ENCODE results near the gene KIF22. TPM values are rescaled to one million over a fixed set of nuclear protein-coding genes. Genes with fewer than 3 reads are reported as not detected.

Gene KIF22
- total and polyA plus RNA-seq, 9 of the 15 experiments (the other 6 are each of a cell fraction or from before 2014, with no cell fraction given), result 8.7 to 232 (median 131) TPM

DNA sequence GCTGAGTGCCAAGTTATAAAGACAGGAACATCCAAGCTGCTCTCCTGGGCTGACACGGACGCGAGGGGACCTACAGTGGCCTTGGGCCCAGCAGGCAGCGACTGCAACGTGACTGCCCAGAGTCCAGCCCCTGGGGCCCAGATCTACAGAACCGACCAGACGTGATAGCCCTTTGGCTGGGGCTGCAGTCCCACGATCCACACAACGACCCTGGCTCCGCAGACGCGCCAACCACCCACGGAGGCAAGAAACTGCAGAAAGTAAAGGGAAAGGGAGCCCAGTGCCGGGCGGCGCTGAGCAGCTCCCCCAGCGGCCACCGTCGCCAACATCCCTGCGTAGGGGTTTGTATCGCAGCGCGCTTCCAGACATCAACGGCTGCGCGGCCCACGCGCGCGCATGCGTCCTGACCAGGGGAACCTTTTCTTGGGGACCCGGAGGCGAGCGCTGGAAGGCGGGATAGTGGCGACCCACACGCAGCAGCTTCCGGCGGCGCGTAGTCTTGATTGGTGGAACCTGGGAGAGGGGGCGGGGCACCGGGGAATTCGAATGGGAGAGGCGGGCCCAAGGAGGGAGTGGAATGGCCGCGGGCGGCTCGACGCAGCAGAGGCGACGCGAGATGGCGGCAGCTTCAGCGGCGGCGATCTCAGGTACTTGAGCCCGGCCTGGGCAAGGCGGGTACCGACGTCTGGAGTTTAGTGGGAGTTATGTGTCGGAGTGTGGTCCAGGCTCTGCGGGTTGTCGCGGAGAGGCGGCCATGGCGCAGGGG is at the start of gene KIF22 (continued):
- TF ChIP-seq SIN3B (IDR thresholded peaks at IDR 0.05; ENCODE audit: low read depth), result peak; percentile 83
- TF ChIP-seq ZNF324 (CRISPR knock-in tag; IDR thresholded peaks at IDR 0.05), result 0 out of 2 replicates have a peak, but pooled peaks have one; percentile 7
- no peak for TF ChIP-seq HMG20B (CRISPR knock-in tag; IDR thresholded peaks at IDR 0.05)
- no peak for TF ChIP-seq ZNF316 (IDR thresholded peaks at IDR 0.05)
- no peak for TF ChIP-seq EZH2 (IDR thresholded peaks at IDR 0.05; ENCODE audit: borderline replicate concordance, low read depth, low read length)
- TF ChIP-seq, protein P1, sequence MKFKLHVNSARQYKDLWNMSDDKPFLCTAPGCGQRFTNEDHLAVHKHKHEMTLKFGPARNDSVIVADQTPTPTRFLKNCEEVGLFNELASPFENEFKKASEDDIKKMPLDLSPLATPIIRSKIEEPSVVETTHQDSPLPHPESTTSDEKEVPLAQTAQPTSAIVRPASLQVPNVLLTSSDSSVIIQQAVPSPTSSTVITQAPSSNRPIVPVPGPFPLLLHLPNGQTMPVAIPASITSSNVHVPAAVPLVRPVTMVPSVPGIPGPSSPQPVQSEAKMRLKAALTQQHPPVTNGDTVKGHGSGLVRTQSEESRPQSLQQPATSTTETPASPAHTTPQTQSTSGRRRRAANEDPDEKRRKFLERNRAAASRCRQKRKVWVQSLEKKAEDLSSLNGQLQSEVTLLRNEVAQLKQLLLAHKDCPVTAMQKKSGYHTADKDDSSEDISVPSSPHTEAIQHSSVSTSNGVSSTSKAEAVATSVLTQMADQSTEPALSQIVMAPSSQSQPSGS (CRISPR knock-in tag; IDR thresholded peaks at IDR 0.05), result no peak
- TF ChIP-seq, protein P2, sequence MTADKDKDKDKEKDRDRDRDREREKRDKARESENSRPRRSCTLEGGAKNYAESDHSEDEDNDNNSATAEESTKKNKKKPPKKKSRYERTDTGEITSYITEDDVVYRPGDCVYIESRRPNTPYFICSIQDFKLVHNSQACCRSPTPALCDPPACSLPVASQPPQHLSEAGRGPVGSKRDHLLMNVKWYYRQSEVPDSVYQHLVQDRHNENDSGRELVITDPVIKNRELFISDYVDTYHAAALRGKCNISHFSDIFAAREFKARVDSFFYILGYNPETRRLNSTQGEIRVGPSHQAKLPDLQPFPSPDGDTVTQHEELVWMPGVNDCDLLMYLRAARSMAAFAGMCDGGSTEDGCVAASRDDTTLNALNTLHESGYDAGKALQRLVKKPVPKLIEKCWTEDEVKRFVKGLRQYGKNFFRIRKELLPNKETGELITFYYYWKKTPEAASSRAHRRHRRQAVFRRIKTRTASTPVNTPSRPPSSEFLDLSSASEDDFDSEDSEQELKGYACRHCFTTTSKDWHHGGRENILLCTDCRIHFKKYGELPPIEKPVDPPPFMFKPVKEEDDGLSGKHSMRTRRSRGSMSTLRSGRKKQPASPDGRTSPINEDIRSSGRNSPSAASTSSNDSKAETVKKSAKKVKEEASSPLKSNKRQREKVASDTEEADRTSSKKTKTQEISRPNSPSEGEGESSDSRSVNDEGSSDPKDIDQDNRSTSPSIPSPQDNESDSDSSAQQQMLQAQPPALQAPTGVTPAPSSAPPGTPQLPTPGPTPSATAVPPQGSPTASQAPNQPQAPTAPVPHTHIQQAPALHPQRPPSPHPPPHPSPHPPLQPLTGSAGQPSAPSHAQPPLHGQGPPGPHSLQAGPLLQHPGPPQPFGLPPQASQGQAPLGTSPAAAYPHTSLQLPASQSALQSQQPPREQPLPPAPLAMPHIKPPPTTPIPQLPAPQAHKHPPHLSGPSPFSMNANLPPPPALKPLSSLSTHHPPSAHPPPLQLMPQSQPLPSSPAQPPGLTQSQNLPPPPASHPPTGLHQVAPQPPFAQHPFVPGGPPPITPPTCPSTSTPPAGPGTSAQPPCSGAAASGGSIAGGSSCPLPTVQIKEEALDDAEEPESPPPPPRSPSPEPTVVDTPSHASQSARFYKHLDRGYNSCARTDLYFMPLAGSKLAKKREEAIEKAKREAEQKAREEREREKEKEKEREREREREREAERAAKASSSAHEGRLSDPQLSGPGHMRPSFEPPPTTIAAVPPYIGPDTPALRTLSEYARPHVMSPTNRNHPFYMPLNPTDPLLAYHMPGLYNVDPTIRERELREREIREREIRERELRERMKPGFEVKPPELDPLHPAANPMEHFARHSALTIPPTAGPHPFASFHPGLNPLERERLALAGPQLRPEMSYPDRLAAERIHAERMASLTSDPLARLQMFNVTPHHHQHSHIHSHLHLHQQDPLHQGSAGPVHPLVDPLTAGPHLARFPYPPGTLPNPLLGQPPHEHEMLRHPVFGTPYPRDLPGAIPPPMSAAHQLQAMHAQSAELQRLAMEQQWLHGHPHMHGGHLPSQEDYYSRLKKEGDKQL (CRISPR knock-in tag; IDR thresholded peaks at IDR 0.05; ENCODE audit: borderline replicate concordance), result no peak
- TF ChIP-seq, protein P3, sequence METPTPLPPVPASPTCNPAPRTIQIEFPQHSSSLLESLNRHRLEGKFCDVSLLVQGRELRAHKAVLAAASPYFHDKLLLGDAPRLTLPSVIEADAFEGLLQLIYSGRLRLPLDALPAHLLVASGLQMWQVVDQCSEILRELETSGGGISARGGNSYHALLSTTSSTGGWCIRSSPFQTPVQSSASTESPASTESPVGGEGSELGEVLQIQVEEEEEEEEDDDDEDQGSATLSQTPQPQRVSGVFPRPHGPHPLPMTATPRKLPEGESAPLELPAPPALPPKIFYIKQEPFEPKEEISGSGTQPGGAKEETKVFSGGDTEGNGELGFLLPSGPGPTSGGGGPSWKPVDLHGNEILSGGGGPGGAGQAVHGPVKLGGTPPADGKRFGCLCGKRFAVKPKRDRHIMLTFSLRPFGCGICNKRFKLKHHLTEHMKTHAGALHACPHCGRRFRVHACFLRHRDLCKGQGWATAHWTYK (CRISPR knock-in tag; IDR thresholded peaks at IDR 0.05), result 0 out of 2 replicates have a peak, but pooled peaks have one; percentile 64
- peak; percentile 93 for TF ChIP-seq EGR1 (conservative IDR thresholded peaks at IDR 0.05)
- TF ChIP-seq FOXA1 (IDR thresholded peaks at IDR 0.05; ENCODE audit: borderline replicate concordance), result no peak
- TF ChIP-seq, protein P4, sequence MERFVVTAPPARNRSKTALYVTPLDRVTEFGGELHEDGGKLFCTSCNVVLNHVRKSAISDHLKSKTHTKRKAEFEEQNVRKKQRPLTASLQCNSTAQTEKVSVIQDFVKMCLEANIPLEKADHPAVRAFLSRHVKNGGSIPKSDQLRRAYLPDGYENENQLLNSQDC (CRISPR knock-in tag; IDR thresholded peaks at IDR 0.05), result 0 out of 2 replicates have a peak, but pooled peaks have one; percentile 75
- TF ChIP-seq FOXA3 (CRISPR knock-in tag; conservative IDR thresholded peaks at IDR 0.05 in 1 of 2, IDR thresholded peaks at IDR 0.05 in 1 of 2), result no peak
- TF ChIP-seq GABPB2 (CRISPR knock-in tag; conservative IDR thresholded peaks at IDR 0.05), result no peak
- TF ChIP-seq BDP1 (IDR thresholded peaks at IDR 0.05; ENCODE audit: insufficient read depth, insufficient read length), result no peak
- TF ChIP-seq, protein P5, sequence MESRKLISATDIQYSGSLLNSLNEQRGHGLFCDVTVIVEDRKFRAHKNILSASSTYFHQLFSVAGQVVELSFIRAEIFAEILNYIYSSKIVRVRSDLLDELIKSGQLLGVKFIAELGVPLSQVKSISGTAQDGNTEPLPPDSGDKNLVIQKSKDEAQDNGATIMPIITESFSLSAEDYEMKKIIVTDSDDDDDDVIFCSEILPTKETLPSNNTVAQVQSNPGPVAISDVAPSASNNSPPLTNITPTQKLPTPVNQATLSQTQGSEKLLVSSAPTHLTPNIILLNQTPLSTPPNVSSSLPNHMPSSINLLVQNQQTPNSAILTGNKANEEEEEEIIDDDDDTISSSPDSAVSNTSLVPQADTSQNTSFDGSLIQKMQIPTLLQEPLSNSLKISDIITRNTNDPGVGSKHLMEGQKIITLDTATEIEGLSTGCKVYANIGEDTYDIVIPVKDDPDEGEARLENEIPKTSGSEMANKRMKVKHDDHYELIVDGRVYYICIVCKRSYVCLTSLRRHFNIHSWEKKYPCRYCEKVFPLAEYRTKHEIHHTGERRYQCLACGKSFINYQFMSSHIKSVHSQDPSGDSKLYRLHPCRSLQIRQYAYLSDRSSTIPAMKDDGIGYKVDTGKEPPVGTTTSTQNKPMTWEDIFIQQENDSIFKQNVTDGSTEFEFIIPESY (CRISPR knock-in tag; IDR thresholded peaks at IDR 0.05), result peak; percentile 86

Data from K562 (cell line).